Measurements from ENCODE around the gene CPLX3.
A peak's percentile ranks its signal among the peaks of the same experiment; 100 is the strongest.

Gene CPLX3

DNA sequence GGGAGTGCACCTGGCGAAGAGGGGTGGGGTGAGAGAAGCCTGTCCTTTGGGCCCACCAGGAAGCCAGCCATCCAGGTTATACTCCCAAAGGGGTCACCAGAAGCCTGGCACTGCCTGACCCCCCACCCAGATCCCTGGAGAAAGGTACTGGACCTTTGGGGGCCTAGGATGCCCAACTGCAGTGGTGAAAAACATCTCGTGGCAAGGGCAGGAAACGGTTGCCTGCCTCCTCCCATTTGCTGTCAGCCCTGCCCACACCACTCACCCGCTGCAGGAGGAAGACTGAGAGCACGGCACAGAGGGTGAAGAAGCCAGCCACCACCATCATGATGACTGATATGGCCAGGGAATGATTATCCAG, 18.8 kb downstream of the CPLX3 start:
- H3K36me3 ChIP-seq = peaks cover 15% of the 10 kb centered on the region
- H3K9me3 ChIP-seq = no peaks in the 10 kb centered on the region
- no peaks in the 10 kb centered on the region for H3K27me3 ChIP-seq
- H3K4me3 ChIP-seq (ENCODE audit: low read depth, low read length) = no peak overlapping the region
- TF ChIP-seq, protein P1, sequence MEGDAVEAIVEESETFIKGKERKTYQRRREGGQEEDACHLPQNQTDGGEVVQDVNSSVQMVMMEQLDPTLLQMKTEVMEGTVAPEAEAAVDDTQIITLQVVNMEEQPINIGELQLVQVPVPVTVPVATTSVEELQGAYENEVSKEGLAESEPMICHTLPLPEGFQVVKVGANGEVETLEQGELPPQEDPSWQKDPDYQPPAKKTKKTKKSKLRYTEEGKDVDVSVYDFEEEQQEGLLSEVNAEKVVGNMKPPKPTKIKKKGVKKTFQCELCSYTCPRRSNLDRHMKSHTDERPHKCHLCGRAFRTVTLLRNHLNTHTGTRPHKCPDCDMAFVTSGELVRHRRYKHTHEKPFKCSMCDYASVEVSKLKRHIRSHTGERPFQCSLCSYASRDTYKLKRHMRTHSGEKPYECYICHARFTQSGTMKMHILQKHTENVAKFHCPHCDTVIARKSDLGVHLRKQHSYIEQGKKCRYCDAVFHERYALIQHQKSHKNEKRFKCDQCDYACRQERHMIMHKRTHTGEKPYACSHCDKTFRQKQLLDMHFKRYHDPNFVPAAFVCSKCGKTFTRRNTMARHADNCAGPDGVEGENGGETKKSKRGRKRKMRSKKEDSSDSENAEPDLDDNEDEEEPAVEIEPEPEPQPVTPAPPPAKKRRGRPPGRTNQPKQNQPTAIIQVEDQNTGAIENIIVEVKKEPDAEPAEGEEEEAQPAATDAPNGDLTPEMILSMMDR (IDR thresholded peaks at IDR 0.05; ENCODE audit: low read depth, low read length) = no peak
- H3K4me1 ChIP-seq = peaks cover 11% of the 10 kb centered on the region
- no peak for DNase-seq

DNA sequence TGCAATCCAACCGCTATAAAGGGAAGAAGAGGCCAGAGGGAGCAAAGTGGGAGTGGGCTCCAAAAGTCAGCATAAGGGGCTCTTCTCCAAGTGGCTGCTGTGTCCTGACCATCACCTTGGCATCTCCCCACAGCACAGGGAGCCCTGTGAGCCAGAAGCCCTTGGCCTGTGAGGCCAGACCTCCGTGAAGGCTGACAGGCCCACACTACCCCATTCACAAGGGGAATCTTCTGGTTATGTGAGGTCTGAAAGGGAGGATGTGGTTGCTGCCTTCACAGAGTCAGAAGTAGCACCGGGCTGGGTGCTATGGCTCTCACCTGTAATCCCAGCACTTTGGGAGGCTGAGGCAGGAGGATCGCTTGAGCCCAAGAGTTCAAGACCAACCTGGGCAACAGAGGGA, 19.2 kb downstream of the CPLX3 start:
- Histone ChIP-seq H3K36me3 (peaks cover 15% of the 10 kb centered on the region), H3K4me1 (peaks cover 11% of the 10 kb centered on the region), H3K4me3 (ENCODE audit: low read depth, low read length) (no peak overlapping the region), H3K27me3 (no peaks in the 10 kb centered on the region), H3K9me3 (no peaks in the 10 kb centered on the region)
- no peak for DNase-seq
- TF ChIP-seq, protein P1 (IDR thresholded peaks at IDR 0.05; ENCODE audit: low read depth, low read length) = no peak

DNA sequence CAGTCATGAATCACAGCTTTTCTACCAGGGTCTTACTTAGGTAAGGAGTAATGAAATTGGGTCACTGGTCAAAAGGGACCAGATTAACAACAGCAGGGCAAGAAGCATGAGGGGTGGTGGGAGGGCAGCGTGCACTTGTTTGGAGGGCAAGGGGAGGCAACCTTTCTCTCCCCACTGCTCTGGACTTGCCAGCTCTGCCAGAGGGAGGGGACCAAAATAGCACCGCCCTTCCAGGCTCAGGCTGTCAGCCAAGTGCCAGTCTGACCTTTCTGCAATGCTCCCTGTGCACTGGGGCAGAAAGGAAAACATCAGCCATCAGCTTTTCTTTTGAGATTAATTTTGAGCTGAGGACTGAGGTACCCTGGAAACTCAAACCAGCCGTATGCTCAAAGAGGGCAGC, 21.0 kb downstream of the CPLX3 start:
- Histone ChIP-seq H3K36me3 (peaks cover 23% of the 10 kb centered on the region), H3K4me3 (ENCODE audit: low read depth, low read length) (no peak overlapping the region), H3K9me3 (no peaks in the 10 kb centered on the region), H3K27me3 (no peaks in the 10 kb centered on the region), H3K4me1 (peaks cover 9% of the 10 kb centered on the region)
- TF ChIP-seq, protein P1 (IDR thresholded peaks at IDR 0.05; ENCODE audit: low read depth, low read length) = no peak
- DNase-seq = peak; percentile 12

DNA sequence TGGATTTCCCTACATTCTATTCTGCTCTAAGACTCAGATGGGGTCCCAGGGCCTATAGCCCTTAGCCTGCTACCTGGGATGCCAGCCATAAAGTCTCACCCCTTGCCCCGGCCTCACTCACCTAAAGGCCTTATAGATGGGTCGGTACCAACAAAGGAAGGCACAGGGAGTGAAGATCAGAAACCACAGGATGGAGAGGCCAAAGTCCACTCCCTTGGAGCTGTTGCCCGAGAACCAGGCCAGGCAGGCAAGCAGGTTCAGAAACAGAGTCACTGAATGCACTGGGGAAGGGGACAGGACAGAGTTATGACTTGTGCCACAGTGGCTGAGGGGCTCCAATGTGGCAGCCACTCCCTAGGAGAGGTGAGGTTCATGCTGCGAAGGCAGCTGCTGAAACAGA, 24.0 kb downstream of the CPLX3 start:
- DNase-seq = no peak
- TF ChIP-seq, protein P1 (IDR thresholded peaks at IDR 0.05; ENCODE audit: low read depth, low read length) = no peak
- H3K4me3 ChIP-seq (ENCODE audit: low read depth, low read length) = no peak overlapping the region
- peaks cover 32% of the 10 kb centered on the region for H3K36me3 ChIP-seq
- H3K4me1 ChIP-seq = no peaks in the 10 kb centered on the region
- no peaks in the 10 kb centered on the region for H3K27me3 ChIP-seq
- no peaks in the 10 kb centered on the region for H3K9me3 ChIP-seq

DNA sequence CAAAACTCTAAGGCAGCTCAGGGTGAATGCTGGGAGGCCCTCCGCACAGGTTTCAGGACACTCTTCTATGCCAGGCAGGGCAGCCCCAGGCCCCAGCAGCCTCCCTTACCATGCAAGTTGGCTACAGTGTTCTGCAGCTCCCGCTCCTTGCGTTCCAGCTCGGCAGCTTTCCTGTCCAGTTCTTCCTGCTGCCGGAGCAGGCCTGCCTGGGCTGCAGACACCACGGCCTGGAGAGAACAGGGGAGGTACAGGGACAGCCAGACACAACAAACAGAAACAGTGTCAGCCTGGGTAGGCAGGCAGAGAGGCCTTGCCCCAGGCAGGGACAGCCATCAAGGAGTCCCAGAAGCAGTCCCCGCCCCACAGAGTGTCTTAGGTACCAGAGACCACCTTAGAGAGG, 25.5 kb downstream of the CPLX3 start:
- H3K9me3 ChIP-seq = no peaks in the 10 kb centered on the region
- TF ChIP-seq, protein P1 (IDR thresholded peaks at IDR 0.05; ENCODE audit: low read depth, low read length) = no peak
- H3K36me3 ChIP-seq = peaks cover 32% of the 10 kb centered on the region
- no peak overlapping the region for H3K4me3 ChIP-seq (ENCODE audit: low read depth, low read length)
- H3K4me1 ChIP-seq = no peaks in the 10 kb centered on the region; the same call in 1 of the 2 replicates
- H3K27me3 ChIP-seq = no peaks in the 10 kb centered on the region
- DNase-seq = no peak

DNA sequence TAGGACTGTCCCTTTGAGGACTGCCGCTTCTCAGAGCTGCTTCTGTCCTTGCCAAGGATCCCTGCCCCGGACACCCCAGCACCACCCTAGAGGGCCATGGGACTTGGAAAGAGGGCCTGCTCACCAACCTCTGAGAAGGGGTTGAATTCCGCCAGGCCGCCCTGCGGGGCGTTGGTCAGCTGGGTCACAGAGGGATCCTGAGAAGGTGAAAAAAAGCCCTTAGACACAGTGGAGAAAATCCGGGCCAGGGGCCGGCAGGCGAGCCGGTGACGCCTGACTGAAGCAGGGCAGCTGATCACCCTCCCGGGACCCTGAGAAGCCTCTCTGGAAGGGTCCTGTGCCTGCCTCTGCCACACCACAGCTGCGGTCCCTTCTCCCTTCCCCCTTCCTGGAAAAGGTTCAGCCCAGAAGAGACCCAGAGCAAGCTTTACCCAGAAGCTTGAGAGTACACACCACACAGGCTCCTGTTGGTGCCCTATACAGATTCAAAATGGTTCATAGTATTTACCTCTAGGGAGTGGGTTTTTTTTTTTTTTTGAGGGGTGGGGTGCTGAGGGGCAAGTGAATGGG, 28.1 kb downstream of the CPLX3 start:
- peaks cover 5% of the 10 kb centered on the region for H3K4me1 ChIP-seq
- H3K36me3 ChIP-seq = peaks cover 21% of the 10 kb centered on the region
- DNase-seq = no peak
- no peaks in the 10 kb centered on the region for H3K27me3 ChIP-seq
- TF ChIP-seq, protein P1 (IDR thresholded peaks at IDR 0.05; ENCODE audit: low read depth, low read length) = no peak
- no peaks in the 10 kb centered on the region for H3K9me3 ChIP-seq
- H3K4me3 ChIP-seq (ENCODE audit: low read depth, low read length) = no peak overlapping the region
